ENCODE results near the gene KRT28.
A peak's percentile ranks its signal among the peaks of the same experiment; 100 is the strongest.
"Not testable (repeated sequence)": the region's sequence is repeated elsewhere in the genome, so short reads cannot be mapped to it uniquely, and the experiment has no call there.

Gene KRT28

GRCh38 chr17:40819528-40820125 lies 19.9 kb upstream of the KRT28 start:
- peak overlapping the region; percentile 84 for H3K27ac ChIP-seq
- DNase-seq (ENCODE audit: low read depth, low spot score), result no peak

- no peak for DNase-seq (ENCODE audit: low read depth, low spot score)
- peak overlapping the region; percentile 84 for H3K27ac ChIP-seq
Observed at GRCh38 chr17:40818733-40819527, 19.2 kb upstream of the KRT28 start.

- DNase-seq (ENCODE audit: low read depth, low spot score), result no peak
Observed at GRCh38 chr17:40818343-40818732, 18.6 kb upstream of the KRT28 start.

GRCh38 chr17:40817103-40817682 lies 17.4 kb upstream of the KRT28 start:
- DNase-seq (ENCODE audit: low read depth, low spot score), result no peak
- H3K27ac ChIP-seq, result no peak overlapping the region

More at GRCh38 chr17:40818343-40818732, 18.6 kb upstream of the KRT28 start:
- H3K27ac ChIP-seq, result peak overlapping the region; percentile 84

GRCh38 chr17:40816569-40816968 lies 16.8 kb upstream of the KRT28 start:
- DNase-seq (ENCODE audit: low read depth, low spot score), result no peak

GRCh38 chr17:40815381-40815780 lies 15.6 kb upstream of the KRT28 start:
- no peak overlapping the region for H3K27ac ChIP-seq
- DNase-seq (ENCODE audit: low read depth, low spot score), result no peak

More at GRCh38 chr17:40816569-40816968, 16.8 kb upstream of the KRT28 start:
- no peak overlapping the region for H3K27ac ChIP-seq

GRCh38 chr17:40814657-40815056 lies 14.9 kb upstream of the KRT28 start:
- not testable (repeated sequence) for DNase-seq (ENCODE audit: low read depth, low spot score); H3K27ac ChIP-seq

GRCh38 chr17:40813804-40814203 lies 14.0 kb upstream of the KRT28 start:
- H3K27ac ChIP-seq, result peak overlapping the region; percentile 5
- peak; percentile 63 for DNase-seq (ENCODE audit: low read depth, low spot score)

GRCh38 chr17:40812639-40813038 lies 12.9 kb upstream of the KRT28 start:
- no peak overlapping the region for H3K27ac ChIP-seq
- no peak for DNase-seq (ENCODE audit: low read depth, low spot score)

GRCh38 chr17:40810494-40810893 lies 10.7 kb upstream of the KRT28 start:
- peak overlapping the region; percentile 2 for H3K27ac ChIP-seq
- no peak for DNase-seq (ENCODE audit: low read depth, low spot score)

GRCh38 chr17:40809721-40810421 lies 10.1 kb upstream of the KRT28 start:
- DNase-seq (ENCODE audit: low read depth, low spot score), result no peak
- H3K27ac ChIP-seq, result peak overlapping the region; percentile 2

- H3K27ac ChIP-seq, result no peak overlapping the region
- DNase-seq (ENCODE audit: low read depth, low spot score), result no peak
Observed at GRCh38 chr17:40806131-40806530, 6.4 kb upstream of the KRT28 start.

GRCh38 chr17:40803617-40804082 lies 3.9 kb upstream of the KRT28 start:
- no peak for DNase-seq (ENCODE audit: low read depth, low spot score)
- H3K27ac ChIP-seq, result no peak overlapping the region

- H3K27ac ChIP-seq, result no peak overlapping the region
- DNase-seq (ENCODE audit: low read depth, low spot score), result no peak
Observed at GRCh38 chr17:40801157-40801556, 1.4 kb upstream of the KRT28 start.

GRCh38 chr17:40800381-40800780 lies 622 bp upstream of the KRT28 start:
- no peak overlapping the region for H3K27ac ChIP-seq
- no peak for DNase-seq (ENCODE audit: low read depth, low spot score)

GRCh38 chr17:40796846-40797245 lies 2.9 kb downstream of the KRT28 start:
- no peak overlapping the region for H3K27ac ChIP-seq
- DNase-seq (ENCODE audit: low read depth, low spot score), result no peak

- no peak overlapping the region for H3K27ac ChIP-seq
- DNase-seq (ENCODE audit: low read depth, low spot score), result no peak
Observed at GRCh38 chr17:40795019-40795667, 4.6 kb downstream of the KRT28 start.

- no peak overlapping the region for H3K27ac ChIP-seq
- no peak for DNase-seq (ENCODE audit: low read depth, low spot score)
Observed at GRCh38 chr17:40794466-40794865, 5.3 kb downstream of the KRT28 start.

- no peak for DNase-seq (ENCODE audit: low read depth, low spot score)
- no peak overlapping the region for H3K27ac ChIP-seq
Observed at GRCh38 chr17:40793832-40794231, 5.9 kb downstream of the KRT28 start.

- H3K27ac ChIP-seq, result no peak overlapping the region
- DNase-seq (ENCODE audit: low read depth, low spot score), result no peak
Observed at GRCh38 chr17:40791787-40792436, 7.8 kb downstream of the KRT28 start.

Measured in epithelial cell of prostate (primary cell).